Gastrocnemius medialis (tissue), 4 donors: ENCODE measurements around the gene SENP3.

Source experiments
- CTCF ChIP-seq, 5 experiments: fragments of 450-650 bp in 3 of 5; fragments of 200-600 bp in 2 of 5; sonication (generic) in 2 of 5; IDR thresholded peaks in 4 of 5; conservative IDR thresholded peaks in 1 of 5; 1 replicate in 4 of 5; 2 replicates in 1 of 5; pipeline ENCODE4 v1.5.1; 2016 to 2019; ENCODE audit warnings: antibody characterized with exemption in 5 of 5, mild to moderate bottlenecking in 3 of 5, moderate library complexity in 3 of 5
- POLR2A ChIP-seq, 2 donors: fragments of 450-650 bp; IDR thresholded peaks; one replicate each; pipeline ENCODE4 v1.6.1; 2017; ENCODE audit warnings: antibody characterized with exemption in 2 of 2, mild to moderate bottlenecking in 2 of 2, moderate library complexity in 2 of 2

- TF ChIP-seq CTCF (IDR thresholded peaks at IDR 0.05 in 4 of 5, conservative IDR thresholded peaks at IDR 0.05 in 1 of 5) (no peak), POLR2A (IDR thresholded peaks at IDR 0.05) (no peak)
These were observed 19.2 kb downstream of the SENP3 start for GRCh38 chr17:7580604-7581575.
